AML-193 (cell line): Measurements from ENCODE around the gene RAE1.
"Not testable (repeated sequence)": the region's sequence is repeated elsewhere in the genome, so short reads cannot be mapped to it uniquely, and the experiment has no call there.

Source experiments
- DNase-seq, 2 experiments: peaks; one replicate each; lab custom pipeline; 2025; lab: John Stamatoyannopoulos, UW

RAE1 gene

DNA sequence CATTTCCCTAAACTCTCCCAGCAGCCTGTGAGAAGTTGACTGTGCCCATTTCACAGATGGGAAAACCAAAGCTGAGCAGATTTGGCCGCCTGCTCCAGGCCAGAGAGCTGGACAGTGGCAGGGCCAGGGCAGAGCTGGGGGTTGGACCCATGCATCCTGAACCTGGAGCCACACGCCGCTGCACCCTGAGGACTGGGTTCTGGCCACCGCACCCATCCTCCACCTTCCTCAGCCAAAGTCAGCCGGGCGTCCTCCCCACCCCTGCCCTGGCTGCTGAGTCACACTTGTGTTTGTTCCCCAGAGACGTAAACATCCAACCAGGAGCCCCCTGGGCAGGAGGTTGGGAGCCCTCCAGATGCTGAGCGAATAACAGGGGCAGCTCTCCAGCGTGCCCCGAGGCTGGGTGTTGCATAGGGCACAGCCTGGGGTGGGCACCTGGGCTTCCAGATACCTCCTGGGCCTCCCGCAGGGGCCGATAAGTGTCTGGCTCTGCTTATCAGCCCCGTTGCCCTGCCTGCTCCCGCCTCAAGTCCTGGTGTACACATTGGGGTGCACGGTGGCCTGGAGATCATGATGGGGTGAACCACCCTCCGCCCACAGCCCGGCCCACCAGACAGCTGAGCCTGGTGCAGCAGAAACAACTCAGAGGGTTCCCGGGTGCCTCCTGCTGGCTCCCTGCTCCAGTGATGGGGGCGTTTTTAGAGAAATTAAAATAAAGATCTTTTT, 64.0 kb downstream of the RAE1 start:
- no peak for DNase-seq

DNA sequence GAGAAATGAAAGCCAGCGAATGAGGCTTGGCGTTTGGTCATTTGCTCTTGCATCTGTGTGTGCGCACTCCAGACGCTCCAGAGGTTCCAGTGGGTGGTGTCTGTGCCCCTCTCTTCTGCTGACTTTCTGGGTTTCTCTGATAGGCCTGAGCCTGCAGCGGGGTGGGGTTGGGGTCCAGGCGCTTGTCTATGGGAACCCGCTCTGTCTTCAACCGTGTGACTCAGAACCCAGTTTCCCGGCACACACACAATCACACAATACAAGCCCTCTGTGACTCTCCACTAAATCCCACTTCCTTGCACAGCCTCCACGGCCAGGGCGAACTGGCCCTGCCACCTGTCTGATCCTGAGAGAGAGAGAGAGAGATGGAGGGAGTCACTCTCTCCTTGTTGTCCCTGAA, 64.7 kb downstream of the RAE1 start:
- DNase-seq, result no peak

DNA sequence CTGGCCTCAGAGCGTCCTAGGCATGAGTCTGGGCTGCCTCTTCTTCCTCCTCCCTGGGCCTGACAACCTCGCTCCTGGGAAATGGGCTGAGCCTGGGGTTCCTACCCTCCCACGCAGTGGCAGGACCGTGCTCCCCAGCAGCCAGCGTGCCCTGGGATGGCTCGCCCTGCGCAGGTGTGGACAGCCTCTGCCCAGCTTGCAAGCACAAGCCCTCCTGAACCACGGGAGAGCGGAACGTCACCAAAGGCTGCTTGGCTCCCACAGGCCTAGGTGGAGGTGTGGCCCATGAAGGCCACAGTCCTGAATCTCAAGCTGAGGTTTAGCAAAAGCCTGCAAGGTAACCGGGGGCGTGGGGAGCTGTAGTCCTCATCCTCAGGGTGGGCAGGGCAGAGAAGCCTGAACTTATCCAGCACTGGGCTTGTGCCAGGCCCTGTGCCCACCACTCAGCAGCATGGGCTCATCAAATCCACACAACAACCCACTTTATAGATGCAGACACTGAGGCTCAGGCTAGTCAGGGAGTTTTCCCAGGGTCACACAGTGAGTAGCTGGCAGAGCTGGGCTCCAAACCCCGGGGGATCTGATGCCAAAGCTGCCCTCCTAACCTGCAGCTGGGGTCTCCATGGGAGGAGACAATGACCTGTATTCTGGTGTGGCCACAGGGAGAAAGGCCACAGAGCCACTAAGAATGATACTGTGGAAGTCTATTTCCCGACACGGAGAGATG, 65.4 kb downstream of the RAE1 start:
- DNase-seq, result no peak

DNA sequence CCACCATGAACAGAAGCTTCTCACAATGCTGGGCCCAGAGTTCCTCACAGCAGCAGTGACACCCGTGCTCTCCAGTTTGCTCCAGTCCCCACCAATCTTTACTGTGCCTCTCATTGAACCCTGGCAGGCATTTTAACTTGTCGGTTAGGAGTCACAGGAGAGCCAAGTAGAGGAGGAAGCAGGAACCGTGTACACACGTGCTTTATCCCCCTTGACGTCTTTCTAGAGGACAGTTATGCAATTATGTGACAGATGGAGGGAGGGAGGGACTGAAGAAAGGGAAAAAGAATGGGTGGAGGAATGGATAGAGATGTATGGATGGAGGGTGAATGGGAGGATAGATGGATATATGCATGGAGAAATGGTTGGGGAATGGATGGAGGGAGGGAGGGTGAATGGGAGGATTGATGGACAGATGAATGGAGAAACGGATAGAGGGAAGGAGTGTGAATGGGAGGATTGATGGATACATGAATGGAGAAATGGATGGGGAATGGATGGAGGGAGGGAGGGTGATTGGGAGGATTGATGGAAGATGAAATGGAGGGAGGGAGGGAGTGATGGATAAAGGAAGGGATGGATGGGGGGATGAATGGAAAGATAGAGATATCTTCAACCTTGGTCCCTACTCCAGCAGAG, 66.1 kb downstream of the RAE1 start:
- DNase-seq, result no peak

DNA sequence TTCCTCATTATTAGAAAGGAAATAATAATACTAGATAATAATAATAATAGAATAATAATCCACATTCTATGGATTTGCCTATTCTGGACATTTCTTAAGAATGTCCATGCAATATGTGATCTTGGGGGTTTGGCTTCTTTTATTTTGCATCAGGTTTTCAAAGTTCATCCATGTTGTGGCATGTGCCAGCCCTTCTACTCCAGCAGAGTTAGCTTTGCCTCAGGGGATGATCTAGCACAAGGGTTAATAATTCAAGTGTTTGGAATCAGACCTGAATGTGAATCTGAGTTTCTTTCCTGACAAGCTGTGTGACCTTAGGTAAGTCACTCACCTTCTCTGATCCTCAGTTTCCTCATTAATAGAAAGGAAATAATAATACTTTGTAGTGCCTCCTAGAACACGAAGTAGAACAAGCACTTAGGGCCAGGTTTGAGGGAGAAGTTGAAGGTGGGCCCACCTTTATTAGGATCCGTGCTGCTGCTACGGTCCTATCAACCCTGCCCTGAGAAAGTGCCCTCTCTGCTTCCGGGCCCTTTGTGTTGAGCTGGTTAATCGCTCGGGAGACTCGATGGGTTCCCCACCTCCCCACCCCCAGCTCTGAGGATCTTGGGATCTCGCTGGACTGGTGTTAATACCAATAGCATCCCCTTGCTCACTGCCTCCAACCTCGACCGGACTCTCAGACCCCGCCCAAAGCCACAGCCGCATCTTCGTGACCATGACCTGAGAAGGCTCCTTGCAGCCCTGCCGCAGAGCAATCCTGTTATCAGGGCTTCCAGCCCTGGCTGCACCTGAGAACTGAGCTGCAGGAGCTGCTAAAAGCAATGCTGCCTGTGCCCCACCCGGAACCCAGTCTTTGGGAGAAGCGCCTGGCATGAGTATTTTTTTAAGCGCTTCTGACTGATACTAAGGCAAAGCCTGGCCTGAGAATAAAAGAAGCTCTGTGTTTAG, 67.0 kb downstream of the RAE1 start:
- DNase-seq, result no peak

DNA sequence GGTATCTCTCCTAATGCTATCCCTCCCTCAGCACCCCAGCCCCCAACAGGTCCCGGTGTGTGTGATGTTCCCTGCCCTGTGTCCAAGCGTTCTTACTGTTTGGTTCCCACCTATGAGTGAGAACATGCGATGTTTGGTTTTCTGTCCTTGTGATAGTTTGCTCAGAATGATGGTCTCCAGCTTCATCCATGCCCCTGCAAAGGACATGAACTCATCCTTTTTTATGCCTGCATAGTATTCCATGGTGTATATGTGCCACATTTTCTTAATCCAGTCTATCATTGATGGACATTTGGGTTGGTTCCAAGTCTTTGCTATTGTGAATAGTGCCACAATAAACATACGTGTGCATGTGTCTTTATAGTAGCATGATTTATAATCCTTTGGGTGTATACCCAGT, 68.4 kb downstream of the RAE1 start:
- not testable (repeated sequence) for DNase-seq

DNA sequence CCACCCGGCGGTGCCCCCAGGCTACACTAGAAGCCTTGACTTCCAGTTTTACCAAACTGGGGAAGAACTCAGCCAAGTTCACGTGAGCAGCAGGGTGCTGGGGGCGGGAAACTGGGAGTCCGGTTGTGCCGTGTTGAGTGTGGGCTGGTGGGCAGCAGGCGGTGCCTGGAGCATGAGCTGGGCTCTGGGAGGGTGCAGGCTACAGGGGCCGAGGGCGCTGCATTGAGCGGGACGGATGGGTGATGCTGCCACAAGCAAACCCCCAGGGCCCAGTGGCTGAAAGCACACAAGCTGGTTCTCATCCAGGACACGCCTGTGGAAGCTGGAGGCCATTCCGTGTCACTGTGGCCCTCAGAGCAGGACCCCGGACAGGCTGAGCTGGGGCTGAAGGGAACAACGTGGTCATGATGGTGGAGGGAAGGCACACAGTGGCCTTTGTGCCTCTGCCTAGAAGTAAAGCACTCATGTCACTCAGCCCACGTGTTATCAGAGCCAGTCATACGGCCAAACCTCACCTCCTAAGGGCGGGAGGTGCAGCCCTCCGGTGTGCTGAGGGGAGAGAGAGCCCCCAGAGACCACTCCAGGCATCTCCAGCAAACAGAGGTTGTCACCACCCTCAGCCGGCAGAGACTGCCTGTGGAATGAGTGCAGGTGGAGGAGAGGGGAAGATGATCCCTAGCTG, 69.7 kb downstream of the RAE1 start:
- no peak for DNase-seq

DNA sequence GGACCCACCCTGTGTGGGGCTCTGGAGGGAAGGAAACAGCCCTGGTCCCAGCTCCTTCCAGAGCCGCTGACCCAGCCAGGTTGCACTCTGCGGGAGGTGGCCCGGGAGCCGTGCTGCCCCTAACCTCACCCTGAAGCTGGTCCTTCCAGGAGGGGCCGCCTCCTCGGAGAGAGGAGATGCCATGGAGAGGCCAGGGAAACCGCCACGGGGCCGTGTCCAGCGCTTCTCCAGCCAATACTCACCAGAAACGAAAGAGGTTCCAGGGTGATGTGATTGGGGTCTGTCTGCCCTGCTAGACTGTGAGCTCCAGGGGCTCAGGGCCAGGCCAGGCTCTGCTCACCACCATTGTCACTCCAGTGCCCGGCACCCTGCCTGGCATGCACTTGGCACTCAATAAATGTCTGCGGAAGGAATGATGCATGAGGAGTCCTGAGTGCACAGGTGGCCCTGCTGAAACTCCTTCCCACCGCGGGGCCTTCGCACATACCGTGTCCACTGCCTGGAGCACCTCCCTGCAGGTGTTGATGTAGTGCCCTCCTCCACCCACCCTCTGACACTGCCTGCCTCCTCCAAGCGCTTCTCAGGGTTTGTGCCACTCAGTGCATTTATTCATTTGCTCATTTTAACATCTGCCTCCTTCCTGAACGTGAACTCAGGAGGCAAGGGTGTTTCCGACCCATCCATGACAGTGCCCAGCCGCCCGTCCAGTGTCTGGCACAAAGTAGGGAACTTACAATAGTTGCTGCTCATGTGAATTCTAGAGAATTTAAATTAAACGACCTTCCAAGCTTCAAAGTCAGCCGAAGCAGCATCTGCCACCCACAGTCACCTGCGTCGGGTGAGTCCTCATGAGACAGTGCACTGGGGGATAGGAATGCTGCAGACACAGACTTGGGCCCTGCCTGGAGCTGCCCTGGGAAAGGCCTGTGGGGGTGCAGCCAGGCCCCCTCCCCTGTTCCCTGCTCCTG, 70.5 kb downstream of the RAE1 start:
- DNase-seq, result no peak

DNA sequence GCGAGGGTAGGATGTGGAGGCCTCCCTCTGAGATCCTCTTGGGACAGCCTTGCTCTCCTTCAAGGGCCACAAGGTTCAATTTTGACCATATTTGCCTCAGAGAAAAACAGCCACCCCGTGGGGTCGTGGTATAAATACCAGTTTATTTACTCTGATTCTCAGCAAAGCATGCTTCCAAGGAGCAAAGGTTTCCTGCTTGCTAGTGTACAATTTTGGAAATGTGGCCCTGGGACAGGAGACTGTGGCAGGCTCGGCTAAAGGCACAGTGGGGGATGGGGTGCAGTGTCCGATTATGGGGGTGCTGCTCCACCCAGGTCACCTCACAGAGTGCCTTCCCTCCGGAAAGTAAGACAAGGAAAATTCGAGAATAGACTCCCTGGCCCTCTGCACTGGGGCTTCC, 71.2 kb downstream of the RAE1 start:
- DNase-seq, result no peak

DNA sequence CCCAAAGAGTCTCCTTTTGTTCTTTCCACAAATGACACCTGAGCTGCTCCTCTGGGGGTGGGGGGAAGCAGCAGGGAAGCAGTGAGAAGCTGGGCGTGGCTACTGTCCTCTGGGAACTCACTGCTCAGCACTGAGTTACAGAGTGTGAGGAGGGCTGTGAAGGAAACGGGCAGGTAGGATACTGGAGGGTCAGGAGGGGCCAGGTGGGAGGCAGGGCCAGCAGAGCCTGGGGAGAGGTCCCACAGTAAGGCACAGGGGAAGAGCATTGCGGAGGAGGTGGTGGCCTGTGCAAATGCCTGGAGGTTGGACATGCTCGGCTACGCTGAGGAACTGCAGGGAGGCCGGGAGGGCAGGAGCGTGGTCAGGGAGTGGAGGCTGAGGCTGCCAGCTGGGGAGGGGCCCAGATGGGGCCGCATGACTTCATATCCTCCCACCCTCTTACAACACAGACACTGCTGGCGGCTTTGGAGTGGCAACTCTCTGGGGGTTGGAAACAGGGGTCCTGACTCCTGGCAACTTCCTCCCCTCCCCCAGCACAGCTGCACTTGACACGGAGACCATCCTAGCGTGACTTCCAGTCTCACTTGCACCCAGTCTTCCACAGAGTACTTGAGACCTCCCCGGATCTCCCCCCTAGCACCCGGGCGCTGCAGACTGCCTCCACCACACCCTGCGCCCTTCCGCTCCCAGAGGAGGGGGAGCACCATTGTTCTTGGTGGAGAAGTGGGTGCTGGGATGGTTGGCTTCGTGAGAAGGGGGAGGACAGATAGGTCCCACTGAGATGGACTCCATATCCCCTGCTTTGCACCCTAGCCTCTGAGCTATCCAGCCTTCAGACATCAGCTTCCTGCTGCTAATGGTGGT, 74.3 kb downstream of the RAE1 start:
- DNase-seq, result peak in 1 of 2 experiments; percentile 33

DNA sequence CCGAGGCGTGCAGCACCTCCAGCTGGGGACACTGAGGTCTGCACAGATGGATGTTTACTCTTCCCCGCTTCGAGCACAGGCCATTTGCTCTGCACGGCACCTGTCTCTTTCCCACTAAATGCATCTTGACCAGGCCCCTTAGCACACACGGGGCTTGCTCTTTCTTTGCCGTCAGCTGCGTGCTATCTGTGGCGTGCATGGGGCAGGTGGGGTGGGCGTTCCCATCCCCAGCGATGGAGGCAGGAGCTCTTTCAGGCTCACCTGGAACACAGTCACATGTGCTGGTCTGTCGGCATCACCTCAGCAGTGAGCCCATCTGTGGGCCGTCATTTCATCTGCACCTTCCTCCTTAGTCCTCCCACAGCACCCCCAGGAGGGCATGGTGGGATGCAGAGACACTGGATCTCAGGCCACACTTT, 75.2 kb downstream of the RAE1 start:
- no peak for DNase-seq

DNA sequence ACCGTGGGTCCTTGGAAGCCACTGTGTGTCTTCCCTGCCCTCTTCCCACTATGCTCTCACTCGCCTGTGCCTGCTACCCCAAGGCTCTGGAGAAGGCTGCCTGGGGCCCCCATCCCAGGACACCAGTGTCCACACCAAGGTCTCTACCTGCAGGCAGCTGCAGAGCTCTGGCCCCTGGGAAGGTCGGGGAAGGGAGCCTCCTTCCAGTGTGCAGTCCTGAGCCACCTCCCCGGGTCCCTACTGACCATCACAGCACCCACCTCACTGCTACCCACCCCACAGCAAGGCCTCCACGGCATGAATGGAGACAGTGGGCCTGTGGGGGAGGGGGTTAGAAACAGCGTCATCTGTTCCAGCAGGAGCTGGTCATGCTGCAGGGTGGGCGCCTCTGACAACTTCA, 75.8 kb downstream of the RAE1 start:
- no peak for DNase-seq

DNA sequence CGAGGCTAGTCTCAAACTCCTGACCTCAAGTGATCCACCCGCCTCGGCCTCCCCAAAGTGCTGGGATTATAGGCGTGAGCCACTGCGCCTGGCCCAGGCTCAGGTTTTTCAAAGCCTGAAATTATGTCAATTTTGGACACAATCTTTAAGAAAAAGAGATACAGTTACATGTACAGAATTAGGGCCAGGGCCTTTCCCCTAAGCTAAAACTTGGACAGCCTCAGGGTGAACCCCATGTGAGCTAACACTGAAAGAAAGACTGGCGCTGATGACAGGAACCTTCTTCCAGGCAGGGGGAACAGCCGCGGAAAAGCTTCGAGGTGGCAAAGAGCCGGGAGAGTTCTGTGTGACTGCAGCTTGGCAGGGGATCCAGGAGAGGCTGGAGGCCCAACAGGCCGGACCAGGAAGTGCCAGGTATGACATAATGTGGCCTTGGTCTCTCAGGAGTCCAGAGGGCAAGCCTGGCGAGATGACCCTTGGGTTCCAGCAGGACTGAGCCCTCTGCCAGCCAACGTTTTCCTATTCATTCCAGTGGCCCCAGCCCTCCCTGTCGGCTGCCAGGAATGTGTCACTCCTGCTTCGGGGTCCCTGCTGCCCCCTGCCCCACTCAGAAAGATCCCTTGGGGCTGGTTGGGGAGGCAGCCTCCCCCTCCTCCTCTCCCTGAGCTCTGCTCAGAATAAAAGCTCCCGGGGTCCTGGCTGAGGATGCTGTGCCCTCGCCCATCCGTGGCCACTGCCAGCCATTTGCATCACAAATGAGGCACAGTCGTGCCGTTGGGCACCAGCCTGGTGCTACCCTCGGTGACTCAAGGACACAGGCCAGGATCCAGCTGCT, 77.5 kb downstream of the RAE1 start:
- DNase-seq, result no peak
